ENCODE data around the gene SLC27A5. TPM values are rescaled to one million over a fixed set of nuclear protein-coding genes. Genes with fewer than 3 reads are reported as not detected.

Gene SLC27A5
- total and polyA plus RNA-seq, 9 of the 15 experiments (the other 6 are each of a cell fraction or from before 2014, with no cell fraction given) = 42.2 to 318 (median 64.7) TPM

DNA sequence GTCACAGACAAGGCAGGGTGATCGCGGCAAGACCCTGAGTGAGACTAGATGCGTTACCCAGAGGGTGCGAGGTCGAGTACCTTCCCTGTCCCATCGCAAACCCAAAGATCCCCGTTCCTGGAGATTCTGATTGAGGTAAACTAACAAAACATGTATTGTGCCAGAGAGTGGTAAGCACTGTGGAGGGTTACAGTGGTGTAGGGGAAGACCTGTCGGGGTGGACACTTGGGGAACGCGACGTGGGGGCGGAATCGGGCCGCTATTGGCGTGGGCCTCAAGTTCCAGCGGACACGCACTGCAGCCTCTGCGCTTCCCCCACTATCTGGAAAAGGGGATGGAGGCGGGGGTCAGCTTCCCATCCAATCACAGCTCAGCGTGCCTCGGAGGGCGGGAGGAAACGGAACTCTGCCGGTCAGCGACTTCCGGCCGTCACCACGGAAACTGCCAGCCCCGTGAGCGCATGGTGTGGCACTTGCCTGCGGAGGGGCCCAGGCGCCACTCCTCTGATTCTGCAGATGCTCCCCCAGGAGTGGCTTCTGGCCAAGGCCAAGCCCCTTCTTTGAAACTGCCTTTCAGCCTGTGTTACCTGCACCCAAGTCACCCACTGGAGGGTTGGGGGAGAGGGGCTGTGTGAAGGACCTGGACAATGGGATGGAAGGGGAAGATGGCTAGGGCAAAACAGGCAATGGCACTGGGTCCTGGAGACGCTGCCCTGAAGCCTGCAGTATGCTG is 47.6 kb upstream of the SLC27A5 start (continued):
- TF ChIP-seq ZNF134 (CRISPR knock-in tag; conservative IDR thresholded peaks at IDR 0.05) (no peak), NR2F6 (CRISPR knock-in tag; IDR thresholded peaks at IDR 0.05) (no peak), SPI1 (IDR thresholded peaks at IDR 0.05; ENCODE audit: borderline replicate concordance, low read depth, low read length) (no peak), KLF1 (tag; IDR thresholded peaks at IDR 0.05) (no peak), PCBP2 (IDR thresholded peaks at IDR 0.05; ENCODE audit: low read depth, low read length, poor library complexity, severe bottlenecking) (no peak), HMGN3 (IDR thresholded peaks at IDR 0.05; ENCODE audit: borderline replicate concordance, extremely low read depth, insufficient read length, low read depth, low read length) (peak; percentile 74), HMG20A (CRISPR knock-in tag; conservative IDR thresholded peaks at IDR 0.05) (no peak), PRPF4 (IDR thresholded peaks at IDR 0.05; ENCODE audit: insufficient read depth, low read depth, low read length, poor library complexity, severe bottlenecking) (no peak), ZNF717 (CRISPR knock-in tag; IDR thresholded peaks at IDR 0.05) (no peak), ZNF347 (CRISPR knock-in tag; IDR thresholded peaks at IDR 0.05; ENCODE audit: low read depth) (no peak), KDM2B (CRISPR knock-in tag; IDR thresholded peaks at IDR 0.05) (no peak), SAP30 (IDR thresholded peaks at IDR 0.05; ENCODE audit: borderline replicate concordance, insufficient read depth, low read depth, low read length, poor library complexity, severe bottlenecking) (peak; percentile 63), NBN (IDR thresholded peaks at IDR 0.05; ENCODE audit: low read depth) (peak; percentile 84)
- TF ChIP-seq, protein P1, sequence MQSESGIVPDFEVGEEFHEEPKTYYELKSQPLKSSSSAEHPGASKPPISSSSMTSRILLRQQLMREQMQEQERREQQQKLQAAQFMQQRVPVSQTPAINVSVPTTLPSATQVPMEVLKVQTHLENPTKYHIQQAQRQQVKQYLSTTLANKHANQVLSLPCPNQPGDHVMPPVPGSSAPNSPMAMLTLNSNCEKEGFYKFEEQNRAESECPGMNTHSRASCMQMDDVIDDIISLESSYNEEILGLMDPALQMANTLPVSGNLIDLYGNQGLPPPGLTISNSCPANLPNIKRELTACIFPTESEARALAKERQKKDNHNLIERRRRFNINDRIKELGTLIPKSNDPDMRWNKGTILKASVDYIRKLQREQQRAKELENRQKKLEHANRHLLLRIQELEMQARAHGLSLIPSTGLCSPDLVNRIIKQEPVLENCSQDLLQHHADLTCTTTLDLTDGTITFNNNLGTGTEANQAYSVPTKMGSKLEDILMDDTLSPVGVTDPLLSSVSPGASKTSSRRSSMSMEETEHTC (IDR thresholded peaks at IDR 0.05) = no peak
- TF ChIP-seq, protein P2, sequence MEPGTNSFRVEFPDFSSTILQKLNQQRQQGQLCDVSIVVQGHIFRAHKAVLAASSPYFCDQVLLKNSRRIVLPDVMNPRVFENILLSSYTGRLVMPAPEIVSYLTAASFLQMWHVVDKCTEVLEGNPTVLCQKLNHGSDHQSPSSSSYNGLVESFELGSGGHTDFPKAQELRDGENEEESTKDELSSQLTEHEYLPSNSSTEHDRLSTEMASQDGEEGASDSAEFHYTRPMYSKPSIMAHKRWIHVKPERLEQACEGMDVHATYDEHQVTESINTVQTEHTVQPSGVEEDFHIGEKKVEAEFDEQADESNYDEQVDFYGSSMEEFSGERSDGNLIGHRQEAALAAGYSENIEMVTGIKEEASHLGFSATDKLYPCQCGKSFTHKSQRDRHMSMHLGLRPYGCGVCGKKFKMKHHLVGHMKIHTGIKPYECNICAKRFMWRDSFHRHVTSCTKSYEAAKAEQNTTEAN (CRISPR knock-in tag; IDR thresholded peaks at IDR 0.05) = no peak
- TF ChIP-seq, protein P3, sequence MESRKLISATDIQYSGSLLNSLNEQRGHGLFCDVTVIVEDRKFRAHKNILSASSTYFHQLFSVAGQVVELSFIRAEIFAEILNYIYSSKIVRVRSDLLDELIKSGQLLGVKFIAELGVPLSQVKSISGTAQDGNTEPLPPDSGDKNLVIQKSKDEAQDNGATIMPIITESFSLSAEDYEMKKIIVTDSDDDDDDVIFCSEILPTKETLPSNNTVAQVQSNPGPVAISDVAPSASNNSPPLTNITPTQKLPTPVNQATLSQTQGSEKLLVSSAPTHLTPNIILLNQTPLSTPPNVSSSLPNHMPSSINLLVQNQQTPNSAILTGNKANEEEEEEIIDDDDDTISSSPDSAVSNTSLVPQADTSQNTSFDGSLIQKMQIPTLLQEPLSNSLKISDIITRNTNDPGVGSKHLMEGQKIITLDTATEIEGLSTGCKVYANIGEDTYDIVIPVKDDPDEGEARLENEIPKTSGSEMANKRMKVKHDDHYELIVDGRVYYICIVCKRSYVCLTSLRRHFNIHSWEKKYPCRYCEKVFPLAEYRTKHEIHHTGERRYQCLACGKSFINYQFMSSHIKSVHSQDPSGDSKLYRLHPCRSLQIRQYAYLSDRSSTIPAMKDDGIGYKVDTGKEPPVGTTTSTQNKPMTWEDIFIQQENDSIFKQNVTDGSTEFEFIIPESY (CRISPR knock-in tag; IDR thresholded peaks at IDR 0.05) = peak; percentile 66
- TF ChIP-seq, protein P4, sequence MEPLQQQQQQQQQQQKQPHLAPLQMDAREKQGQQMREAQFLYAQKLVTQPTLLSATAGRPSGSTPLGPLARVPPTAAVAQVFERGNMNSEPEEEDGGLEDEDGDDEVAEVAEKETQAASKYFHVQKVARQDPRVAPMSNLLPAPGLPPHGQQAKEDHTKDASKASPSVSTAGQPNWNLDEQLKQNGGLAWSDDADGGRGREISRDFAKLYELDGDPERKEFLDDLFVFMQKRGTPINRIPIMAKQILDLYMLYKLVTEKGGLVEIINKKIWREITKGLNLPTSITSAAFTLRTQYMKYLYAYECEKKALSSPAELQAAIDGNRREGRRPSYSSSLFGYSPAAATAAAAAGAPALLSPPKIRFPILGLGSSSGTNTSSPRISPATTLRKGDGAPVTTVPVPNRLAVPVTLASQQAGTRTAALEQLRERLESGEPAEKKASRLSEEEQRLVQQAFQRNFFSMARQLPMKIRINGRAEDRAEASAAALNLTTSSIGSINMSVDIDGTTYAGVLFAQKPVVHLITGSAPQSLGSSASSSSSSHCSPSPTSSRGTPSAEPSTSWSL (CRISPR knock-in tag; IDR thresholded peaks at IDR 0.05; ENCODE audit: borderline replicate concordance) = no peak
- TF ChIP-seq, protein P5, sequence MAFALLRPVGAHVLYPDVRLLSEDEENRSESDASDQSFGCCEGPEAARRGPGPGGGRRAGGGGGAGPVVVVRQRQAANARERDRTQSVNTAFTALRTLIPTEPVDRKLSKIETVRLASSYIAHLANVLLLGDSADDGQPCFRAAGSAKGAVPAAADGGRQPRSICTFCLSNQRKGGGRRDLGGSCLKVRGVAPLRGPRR (CRISPR knock-in tag; IDR thresholded peaks at IDR 0.05) = no peak
- TF ChIP-seq, protein P6, sequence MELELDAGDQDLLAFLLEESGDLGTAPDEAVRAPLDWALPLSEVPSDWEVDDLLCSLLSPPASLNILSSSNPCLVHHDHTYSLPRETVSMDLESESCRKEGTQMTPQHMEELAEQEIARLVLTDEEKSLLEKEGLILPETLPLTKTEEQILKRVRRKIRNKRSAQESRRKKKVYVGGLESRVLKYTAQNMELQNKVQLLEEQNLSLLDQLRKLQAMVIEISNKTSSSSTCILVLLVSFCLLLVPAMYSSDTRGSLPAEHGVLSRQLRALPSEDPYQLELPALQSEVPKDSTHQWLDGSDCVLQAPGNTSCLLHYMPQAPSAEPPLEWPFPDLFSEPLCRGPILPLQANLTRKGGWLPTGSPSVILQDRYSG (tag; conservative IDR thresholded peaks at IDR 0.05; ENCODE audit: low read depth) = no peak; the same call in 1 of the 2 replicates

All from K562 (cell line).